Liver (tissue), 3 donors: ENCODE measurements around the gene C1QTNF7.

Experiments used
- CTCF ChIP-seq: fragments of 150-350 bp; IDR thresholded peaks from 2 replicates; pipeline ENCODE4 v1.5.1; 2017; ENCODE audit warnings: improper control_type of control experiment, low read depth, low read length; ENCODE audit not compliant: missing input control
- EGR1 ChIP-seq, 2 donors: IDR thresholded peaks; 2 replicates each; pipeline ENCODE4 v1.6.1; 2016 to 2018; ENCODE audit warnings: antibody characterized with exemption in 2 of 2, low read depth in 2 of 2
- GABPA ChIP-seq, 2 donors: IDR thresholded peaks in 1 of 2; conservative IDR thresholded peaks in 1 of 2; 2 replicates each; pipeline ENCODE4 v1.6.1; 2016; ENCODE audit warnings: antibody characterized with exemption in 2 of 2, mild to moderate bottlenecking in 1 of 2, moderate library complexity in 1 of 2
- HNF4A ChIP-seq, 2 donors: conservative IDR thresholded peaks; 2 replicates each; pipeline ENCODE4 v1.6.1; 2016; ENCODE audit warnings: antibody characterized with exemption in 2 of 2, mild to moderate bottlenecking in 2 of 2
- HNF4G ChIP-seq: IDR thresholded peaks from 2 replicates; pipeline ENCODE4 v1.6.1; 2016; ENCODE audit warnings: antibody characterized with exemption
- JUND ChIP-seq, 2 donors: IDR thresholded peaks; 2 replicates each; pipeline ENCODE4 v1.6.1; 2016; ENCODE audit warnings: antibody characterized with exemption in 2 of 2
- RAD21 ChIP-seq, 2 donors: IDR thresholded peaks; 2 replicates each; pipeline ENCODE4 v1.6.1; 2016; ENCODE audit warnings: antibody characterized with exemption in 2 of 2, mild to moderate bottlenecking in 2 of 2
- RXRA ChIP-seq, 2 donors: IDR thresholded peaks; 2 replicates each; pipeline ENCODE4 v1.6.1; 2017 to 2018; ENCODE audit warnings: antibody characterized with exemption in 2 of 2, mild to moderate bottlenecking in 1 of 2
- TAF1 ChIP-seq: conservative IDR thresholded peaks from 2 replicates; pipeline ENCODE4 v1.6.1; 2016; ENCODE audit warnings: antibody characterized with exemption, mild to moderate bottlenecking
- TF ChIP-seq, protein P1 (sequence below): IDR thresholded peaks from 2 replicates; pipeline ENCODE4 v1.6.1; 2016; ENCODE audit warnings: antibody characterized with exemption, mild to moderate bottlenecking
- TF ChIP-seq, protein P2 (sequence below): IDR thresholded peaks from 2 replicates; pipeline ENCODE4 v1.6.1; 2016; ENCODE audit warnings: antibody characterized with exemption
- TF ChIP-seq, protein P3 (sequence below): IDR thresholded peaks from 2 replicates; pipeline ENCODE4 v1.6.1; 2016; ENCODE audit warnings: antibody characterized with exemption
- donor health status: healthy.
- donor health status: healthy.

DNA sequence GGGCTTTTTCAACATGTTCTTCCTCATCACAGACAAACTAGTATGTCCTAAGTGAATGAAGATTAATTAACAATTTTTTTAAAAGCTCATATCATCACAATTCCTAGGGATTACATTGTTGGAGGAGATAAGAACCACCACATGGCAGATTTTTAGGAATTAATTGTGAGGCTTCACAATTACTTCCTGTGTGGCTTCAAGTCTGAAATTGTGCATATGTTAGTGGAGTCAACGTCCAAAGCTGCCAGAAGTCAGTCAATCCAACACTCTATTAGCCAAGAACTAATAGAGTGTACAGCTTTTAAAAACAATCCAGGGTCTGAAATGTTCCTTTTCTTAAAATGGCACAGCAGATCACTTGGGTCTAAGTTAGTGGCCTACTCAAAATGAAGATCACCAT is 49.3 kb upstream of the C1QTNF7 start:
- TF ChIP-seq CTCF (no peak), TAF1 (no peak), GABPA (IDR thresholded peaks at IDR 0.05 in 1 of 2, conservative IDR thresholded peaks at IDR 0.05 in 1 of 2) (no peak), RXRA (IDR thresholded peaks at IDR 0.05) (no peak), HNF4A (conservative IDR thresholded peaks at IDR 0.05) (no peak), HNF4G (no peak), RAD21 (IDR thresholded peaks at IDR 0.05) (no peak), JUND (IDR thresholded peaks at IDR 0.05) (no peak), EGR1 (IDR thresholded peaks at IDR 0.05; ENCODE audit: low read depth in 2 of 2) (no peak)
- TF ChIP-seq, protein P1, sequence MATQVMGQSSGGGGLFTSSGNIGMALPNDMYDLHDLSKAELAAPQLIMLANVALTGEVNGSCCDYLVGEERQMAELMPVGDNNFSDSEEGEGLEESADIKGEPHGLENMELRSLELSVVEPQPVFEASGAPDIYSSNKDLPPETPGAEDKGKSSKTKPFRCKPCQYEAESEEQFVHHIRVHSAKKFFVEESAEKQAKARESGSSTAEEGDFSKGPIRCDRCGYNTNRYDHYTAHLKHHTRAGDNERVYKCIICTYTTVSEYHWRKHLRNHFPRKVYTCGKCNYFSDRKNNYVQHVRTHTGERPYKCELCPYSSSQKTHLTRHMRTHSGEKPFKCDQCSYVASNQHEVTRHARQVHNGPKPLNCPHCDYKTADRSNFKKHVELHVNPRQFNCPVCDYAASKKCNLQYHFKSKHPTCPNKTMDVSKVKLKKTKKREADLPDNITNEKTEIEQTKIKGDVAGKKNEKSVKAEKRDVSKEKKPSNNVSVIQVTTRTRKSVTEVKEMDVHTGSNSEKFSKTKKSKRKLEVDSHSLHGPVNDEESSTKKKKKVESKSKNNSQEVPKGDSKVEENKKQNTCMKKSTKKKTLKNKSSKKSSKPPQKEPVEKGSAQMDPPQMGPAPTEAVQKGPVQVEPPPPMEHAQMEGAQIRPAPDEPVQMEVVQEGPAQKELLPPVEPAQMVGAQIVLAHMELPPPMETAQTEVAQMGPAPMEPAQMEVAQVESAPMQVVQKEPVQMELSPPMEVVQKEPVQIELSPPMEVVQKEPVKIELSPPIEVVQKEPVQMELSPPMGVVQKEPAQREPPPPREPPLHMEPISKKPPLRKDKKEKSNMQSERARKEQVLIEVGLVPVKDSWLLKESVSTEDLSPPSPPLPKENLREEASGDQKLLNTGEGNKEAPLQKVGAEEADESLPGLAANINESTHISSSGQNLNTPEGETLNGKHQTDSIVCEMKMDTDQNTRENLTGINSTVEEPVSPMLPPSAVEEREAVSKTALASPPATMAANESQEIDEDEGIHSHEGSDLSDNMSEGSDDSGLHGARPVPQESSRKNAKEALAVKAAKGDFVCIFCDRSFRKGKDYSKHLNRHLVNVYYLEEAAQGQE: no peak
- TF ChIP-seq, protein P2, sequence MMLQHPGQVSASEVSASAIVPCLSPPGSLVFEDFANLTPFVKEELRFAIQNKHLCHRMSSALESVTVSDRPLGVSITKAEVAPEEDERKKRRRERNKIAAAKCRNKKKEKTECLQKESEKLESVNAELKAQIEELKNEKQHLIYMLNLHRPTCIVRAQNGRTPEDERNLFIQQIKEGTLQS: no peak
- TF ChIP-seq, protein P3, sequence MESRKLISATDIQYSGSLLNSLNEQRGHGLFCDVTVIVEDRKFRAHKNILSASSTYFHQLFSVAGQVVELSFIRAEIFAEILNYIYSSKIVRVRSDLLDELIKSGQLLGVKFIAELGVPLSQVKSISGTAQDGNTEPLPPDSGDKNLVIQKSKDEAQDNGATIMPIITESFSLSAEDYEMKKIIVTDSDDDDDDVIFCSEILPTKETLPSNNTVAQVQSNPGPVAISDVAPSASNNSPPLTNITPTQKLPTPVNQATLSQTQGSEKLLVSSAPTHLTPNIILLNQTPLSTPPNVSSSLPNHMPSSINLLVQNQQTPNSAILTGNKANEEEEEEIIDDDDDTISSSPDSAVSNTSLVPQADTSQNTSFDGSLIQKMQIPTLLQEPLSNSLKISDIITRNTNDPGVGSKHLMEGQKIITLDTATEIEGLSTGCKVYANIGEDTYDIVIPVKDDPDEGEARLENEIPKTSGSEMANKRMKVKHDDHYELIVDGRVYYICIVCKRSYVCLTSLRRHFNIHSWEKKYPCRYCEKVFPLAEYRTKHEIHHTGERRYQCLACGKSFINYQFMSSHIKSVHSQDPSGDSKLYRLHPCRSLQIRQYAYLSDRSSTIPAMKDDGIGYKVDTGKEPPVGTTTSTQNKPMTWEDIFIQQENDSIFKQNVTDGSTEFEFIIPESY: no peak
